ENCODE results near the gene PRRX2. TPM values are rescaled to one million over a fixed set of nuclear protein-coding genes. Genes with fewer than 3 reads are reported as not detected.

The PRRX2 gene
- total RNA-seq, 1 experiment from 2014 or later, result 10.7 TPM

DNA sequence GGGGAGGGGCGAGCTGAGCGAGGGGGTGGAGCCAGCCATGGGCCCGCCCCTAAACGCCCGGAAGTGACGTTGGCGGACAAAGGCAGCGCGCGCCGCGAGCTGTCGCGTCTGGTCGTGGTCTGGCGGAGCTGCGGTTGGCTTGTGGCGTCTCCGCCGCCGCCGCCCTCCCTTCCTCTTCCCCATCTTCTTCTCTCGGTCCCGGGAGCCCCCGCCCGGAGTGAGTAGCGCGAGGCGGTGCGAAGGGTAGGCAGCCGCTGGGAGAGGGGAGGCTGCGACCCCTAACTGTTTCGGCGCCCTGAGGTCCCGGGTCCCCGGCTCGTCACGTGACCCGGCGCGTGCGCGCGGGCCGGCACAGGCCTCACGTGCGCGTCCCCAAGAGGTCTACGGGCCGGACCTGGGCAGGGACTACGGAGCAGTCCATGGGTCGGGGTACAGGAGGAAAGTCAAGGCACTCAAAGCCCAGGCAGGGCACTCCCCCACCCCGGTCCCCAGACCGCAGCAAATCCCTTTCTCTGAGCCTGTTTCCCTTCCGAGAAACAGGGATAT lies 39.3 kb upstream of the PRRX2 start, which contains the start of gene NTMT1 (continued):
- TF ChIP-seq CTCF (IDR thresholded peaks at IDR 0.05), result no peak
- TF ChIP-seq ZNF232 (CRISPR knock-in tag; IDR thresholded peaks at IDR 0.05), result peak; percentile 92
- 0 out of 2 replicates have a peak, but pooled peaks have one; percentile 57 for TF ChIP-seq PREB (CRISPR knock-in tag; IDR thresholded peaks at IDR 0.05; ENCODE audit: borderline replicate concordance)
- no peak for TF ChIP-seq KAT7 (CRISPR knock-in tag; IDR thresholded peaks at IDR 0.05; ENCODE audit: borderline replicate concordance)
- TF ChIP-seq TP53 (CRISPR knock-in tag; IDR thresholded peaks at IDR 0.05), result no peak
- TF ChIP-seq CREB1 (CRISPR knock-in tag; IDR thresholded peaks at IDR 0.05), result peak; percentile 78; the same call in 1 of the 2 replicates
- TF ChIP-seq SMAD4 (CRISPR knock-in tag; IDR thresholded peaks at IDR 0.05), result 0 out of 2 replicates have a peak, but pooled peaks have one; percentile 18
- TF ChIP-seq ZBTB21 (CRISPR knock-in tag; IDR thresholded peaks at IDR 0.05; ENCODE audit: borderline replicate concordance), result peak; percentile 47; the same call in 1 of the 2 replicates
- no peak for TF ChIP-seq NR2C2 (CRISPR knock-in tag; IDR thresholded peaks at IDR 0.05)
- peak; percentile 76; the same call in 1 of the 2 replicates for TF ChIP-seq GABPB1 (CRISPR knock-in tag; IDR thresholded peaks at IDR 0.05)
- TF ChIP-seq E2F5 (CRISPR knock-in tag; IDR thresholded peaks at IDR 0.05), result no peak; the same call in 1 of the 2 replicates
- TF ChIP-seq ZSCAN18 (CRISPR knock-in tag; IDR thresholded peaks at IDR 0.05), result no peak

DNA sequence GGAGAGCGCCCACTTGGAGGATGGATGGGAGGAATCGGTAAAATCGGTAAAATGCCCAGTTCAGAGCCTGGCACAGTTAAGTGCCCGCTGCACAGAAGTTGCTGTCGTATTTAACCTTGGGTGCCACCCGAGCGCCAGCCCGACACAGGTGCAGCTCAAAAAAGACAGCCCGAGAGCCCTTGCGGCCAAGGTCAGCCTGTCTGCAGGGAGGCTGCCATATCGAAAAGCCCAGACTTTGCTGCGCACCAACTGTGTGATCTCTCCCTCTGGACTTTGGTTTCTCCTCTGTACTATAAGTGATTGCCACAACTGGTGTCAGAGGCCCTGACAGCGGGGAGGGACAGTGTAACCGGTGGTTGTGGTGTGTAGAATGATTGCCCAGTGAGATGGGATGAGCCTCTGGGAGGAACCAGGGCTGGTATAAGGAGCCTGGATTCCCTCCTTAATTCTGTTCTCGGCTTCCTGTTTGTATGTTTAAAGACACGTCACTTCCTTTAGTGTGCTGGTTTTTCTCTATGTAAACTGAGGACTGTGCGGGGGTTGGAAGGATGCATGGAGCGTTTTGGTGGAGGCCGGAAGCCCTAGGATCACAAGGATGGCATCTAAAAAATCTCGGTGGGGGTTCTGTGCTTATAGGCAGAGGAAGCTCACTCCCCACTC lies 38.7 kb upstream of the PRRX2 start:
- Mint-ChIP-seq H3K36me3 (peaks cover 8% of the 10 kb centered on the region), H3K4me3 (peak overlapping the region; percentile 85), H3K27me3 (ENCODE audit: low read depth) (peaks cover 12% of the 10 kb centered on the region), H3K27ac (peak overlapping the region; percentile 55), H3K9me3 (no peaks in the 10 kb centered on the region), H3K4me1 (peaks cover 53% of the 10 kb centered on the region)
- no peak for ATAC-seq
- DNase-seq (ENCODE audit: low spot score), result no peak
- CTCF ChIA-PET, result interaction anchor here (0.6 to 5.5 kb wide), 15 partner anchors 13 to 1729 kb away, joined by 3 to 65 read pairs (median 17); no protein-coding TSS in a partner anchor
- POLR2A ChIA-PET, result interaction anchor here (1.7 kb wide), 1 partner anchor 131 kb away, joined by 6 read pairs; no protein-coding TSS in a partner anchor
- TF ChIP-seq ZNF138 (CRISPR knock-in tag; conservative IDR thresholded peaks at IDR 0.05) (no peak), NR1H2 (CRISPR knock-in tag; IDR thresholded peaks at IDR 0.05) (no peak), GABPB1 (CRISPR knock-in tag; IDR thresholded peaks at IDR 0.05) (no peak), ZNF532 (CRISPR knock-in tag; IDR thresholded peaks at IDR 0.05; ENCODE audit: borderline replicate concordance) (no peak), ZNF219 (CRISPR knock-in tag; IDR thresholded peaks at IDR 0.05; ENCODE audit: borderline replicate concordance) (no peak), TCF7 (CRISPR knock-in tag; IDR thresholded peaks at IDR 0.05; ENCODE audit: low read depth) (no peak), RELA (CRISPR knock-in tag; IDR thresholded peaks at IDR 0.05; ENCODE audit: borderline replicate concordance) (no peak), ZNF121 (CRISPR knock-in tag; IDR thresholded peaks at IDR 0.05) (no peak), FOXP1 (CRISPR knock-in tag; IDR thresholded peaks at IDR 0.05; ENCODE audit: borderline replicate concordance) (no peak), JUN (CRISPR knock-in tag; IDR thresholded peaks at IDR 0.05) (no peak), MYBL2 (CRISPR knock-in tag; IDR thresholded peaks at IDR 0.05) (no peak), RORB (CRISPR knock-in tag; IDR thresholded peaks at IDR 0.05) (no peak)
- TF ChIP-seq, protein P1, sequence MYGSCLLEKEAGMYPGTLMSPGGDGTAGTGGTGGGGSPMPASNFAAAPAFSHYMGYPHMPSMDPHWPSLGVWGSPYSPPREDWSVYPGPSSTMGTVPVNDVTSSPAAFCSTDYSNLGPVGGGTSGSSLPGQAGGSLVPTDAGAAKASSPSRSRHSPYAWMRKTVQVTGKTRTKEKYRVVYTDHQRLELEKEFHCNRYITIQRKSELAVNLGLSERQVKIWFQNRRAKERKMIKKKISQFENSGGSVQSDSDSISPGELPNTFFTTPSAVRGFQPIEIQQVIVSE (CRISPR knock-in tag; IDR thresholded peaks at IDR 0.05; ENCODE audit: borderline replicate concordance), result no peak

Measured in WTC11 (cell line).